AG08395 (cell line): ENCODE data around the gene CWC27.
"Not testable (repeated sequence)": the region's sequence is repeated elsewhere in the genome, so short reads cannot be mapped to it uniquely, and the experiment has no call there.

ENCODE experiments used
- DNase-seq: peaks from one replicate; pipeline ENCODE4 v3.0.0; 2012; ENCODE audit warnings: mixed read lengths, low spot score

CWC27 gene

GRCh38 chr5:64925123-64925522 lies 156.4 kb downstream of the CWC27 start:
- DNase-seq = no peak

GRCh38 chr5:64929833-64930232 lies 161.1 kb downstream of the CWC27 start:
- DNase-seq = no peak

DNA sequence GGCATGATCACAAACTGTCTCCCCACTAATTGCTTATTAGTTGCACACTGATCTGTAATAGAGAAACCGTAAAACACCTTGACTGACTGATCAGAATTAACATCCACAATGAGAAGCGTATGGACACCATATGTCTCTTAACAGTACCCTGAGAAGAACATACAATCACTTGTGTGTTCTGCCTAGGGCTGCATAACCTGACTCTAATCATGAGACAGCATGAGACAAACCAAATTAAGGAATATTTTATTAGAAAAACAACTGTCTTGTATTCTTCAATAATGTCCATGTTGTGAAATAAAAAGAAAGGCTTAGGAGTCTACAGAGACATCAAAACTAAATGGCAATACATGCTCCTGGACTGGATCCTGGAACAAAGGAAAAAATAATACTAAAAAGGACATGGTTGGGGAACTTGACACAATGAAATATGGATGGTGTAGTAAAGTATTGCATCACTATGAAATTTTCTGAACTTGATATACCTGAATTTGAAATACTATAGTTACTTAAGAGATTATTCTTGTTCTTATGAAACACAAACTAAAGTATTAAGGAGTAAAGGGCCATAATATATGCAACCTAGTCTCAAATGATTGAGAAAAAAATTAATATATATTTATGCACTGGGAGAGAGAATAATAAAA lies 162.1 kb downstream of the CWC27 start:
- no peak for DNase-seq

DNA sequence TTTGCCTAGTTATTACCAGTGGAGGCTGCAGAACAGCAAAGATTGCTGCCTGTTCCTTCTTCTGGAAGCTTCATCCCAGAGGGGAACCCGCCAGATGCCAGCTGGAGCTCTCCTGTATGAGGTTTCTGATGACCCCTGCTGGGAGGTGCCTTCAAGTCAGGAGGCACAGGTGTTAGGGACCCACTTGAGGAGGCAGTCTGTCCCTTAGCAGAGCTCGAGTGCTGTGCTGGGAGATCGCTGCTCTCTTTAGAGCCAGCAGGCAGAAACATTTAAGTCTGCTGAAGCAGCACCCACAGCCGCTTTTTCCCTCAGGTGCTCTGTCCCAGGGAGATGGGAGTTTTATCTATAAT lies 170.7 kb downstream of the CWC27 start:
- DNase-seq = not testable (repeated sequence)

- DNase-seq = no peak
Observed at GRCh38 chr5:64939772-64940510, 171.2 kb downstream of the CWC27 start.

DNA sequence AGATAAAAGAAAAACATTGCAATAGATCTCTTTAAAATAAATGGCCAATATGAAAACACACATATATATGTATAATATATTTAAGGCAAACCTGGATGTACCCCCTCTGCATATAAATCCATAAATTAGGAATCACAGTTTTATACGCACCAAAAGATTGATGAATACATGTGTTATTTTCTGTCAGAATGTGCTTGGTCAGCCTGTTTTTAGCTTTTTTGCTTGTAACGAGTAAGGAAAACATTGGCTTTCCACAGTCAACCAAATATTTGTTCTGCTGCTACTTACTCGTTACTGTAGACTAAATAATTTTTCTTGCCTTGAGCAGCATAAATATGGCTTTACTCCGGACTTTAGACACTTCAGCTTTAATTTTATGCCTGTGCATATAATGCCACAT lies 173.7 kb downstream of the CWC27 start:
- DNase-seq = no peak

- no peak for DNase-seq
Observed at GRCh38 chr5:64944868-64945267, 176.1 kb downstream of the CWC27 start.

GRCh38 chr5:64947031-64947430 lies 178.3 kb downstream of the CWC27 start:
- DNase-seq = no peak

- no peak for DNase-seq
Observed at GRCh38 chr5:64947801-64948200, 179.1 kb downstream of the CWC27 start.

DNA sequence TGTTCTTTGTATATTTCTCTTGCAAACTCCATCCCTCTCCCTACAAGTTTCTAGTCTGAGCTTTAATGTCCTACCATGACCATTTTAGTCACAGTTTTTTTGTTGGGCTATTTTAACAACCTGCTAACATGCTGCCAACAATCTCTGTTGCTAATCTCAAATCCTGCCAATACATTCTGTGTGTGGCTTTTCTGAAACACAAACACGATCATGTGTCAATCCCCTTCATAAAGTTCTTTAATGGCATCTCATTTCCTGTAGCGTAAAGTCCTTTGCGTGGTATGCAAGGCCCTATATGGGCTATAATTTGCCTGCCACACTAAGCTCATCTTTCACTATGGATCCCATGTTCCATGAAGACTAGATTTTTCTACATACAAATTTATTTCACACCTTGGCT lies 180.6 kb downstream of the CWC27 start:
- no peak for DNase-seq

DNA sequence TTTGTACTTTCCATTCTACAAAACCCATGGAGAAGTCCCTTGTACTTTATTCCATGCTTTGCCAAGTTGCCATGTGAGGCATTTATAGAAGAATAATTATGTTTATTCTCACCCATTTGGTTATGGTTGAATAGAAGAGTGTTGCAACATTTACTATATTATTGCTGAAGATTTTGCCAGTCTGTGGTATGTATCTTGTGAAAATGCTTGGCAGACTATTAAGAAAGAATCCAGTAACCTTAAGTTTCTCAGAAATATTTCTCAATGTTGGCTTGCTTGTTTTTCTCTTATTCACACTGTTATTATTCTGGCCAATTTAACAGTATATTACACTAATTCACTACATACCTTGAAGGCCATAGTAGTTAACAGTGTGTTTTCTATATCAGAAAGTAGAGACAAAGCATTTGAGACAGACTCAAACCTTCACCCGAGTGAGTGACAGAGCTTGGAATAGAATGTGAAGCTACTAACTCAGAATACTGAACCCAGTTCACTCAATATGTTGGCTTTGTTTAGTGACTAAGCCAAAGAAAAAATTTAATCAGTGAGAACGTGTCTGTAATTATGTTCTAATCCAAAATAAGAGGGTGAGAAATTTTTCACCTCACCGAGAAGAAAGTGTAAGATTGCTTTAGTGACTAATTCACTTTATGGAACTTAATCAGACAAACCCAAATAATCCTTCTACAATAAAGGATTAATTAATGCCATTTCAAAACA lies 184.4 kb downstream of the CWC27 start:
- DNase-seq = no peak

DNA sequence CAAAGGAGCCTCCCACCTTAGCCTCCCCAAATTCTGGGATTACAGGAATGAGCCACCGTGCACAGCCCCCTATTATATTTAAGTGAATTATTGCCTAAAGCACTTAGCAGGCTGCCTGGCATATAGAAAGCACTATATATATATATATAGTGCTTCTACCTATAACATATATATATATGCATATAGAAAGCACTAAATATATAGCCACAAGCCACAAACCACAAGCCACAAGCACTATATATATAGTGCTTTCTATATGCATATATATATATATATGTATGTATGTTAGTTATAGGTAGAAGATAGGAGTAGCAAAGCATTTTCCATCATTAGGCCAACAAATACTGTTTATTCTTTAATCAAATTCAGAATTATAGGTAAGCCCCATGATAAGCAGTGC lies 185.8 kb downstream of the CWC27 start:
- DNase-seq = no peak

GRCh38 chr5:64958757-64959391 lies 190.1 kb downstream of the CWC27 start:
- DNase-seq = peak; percentile 19

DNA sequence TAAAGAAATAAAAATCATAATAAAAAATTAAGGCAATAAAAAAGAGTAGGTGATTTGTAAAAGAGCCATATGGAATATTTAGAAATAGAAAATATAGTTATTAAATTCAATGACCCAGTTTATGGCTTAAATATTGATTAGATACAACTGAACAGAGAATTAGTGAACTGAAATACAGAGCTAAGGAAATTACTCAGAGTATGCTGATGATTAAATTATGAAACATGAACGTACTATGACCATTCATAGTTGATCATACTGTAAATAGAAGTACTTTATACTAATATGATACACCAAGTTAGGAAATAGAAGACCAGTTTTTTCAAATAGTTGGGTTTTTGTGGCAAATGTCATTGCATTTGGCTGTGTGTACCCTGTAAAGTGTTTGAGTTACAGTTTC lies 194.5 kb downstream of the CWC27 start:
- no peak for DNase-seq

- no peak for DNase-seq
Observed at GRCh38 chr5:64968591-64969110, 199.9 kb downstream of the CWC27 start.

DNA sequence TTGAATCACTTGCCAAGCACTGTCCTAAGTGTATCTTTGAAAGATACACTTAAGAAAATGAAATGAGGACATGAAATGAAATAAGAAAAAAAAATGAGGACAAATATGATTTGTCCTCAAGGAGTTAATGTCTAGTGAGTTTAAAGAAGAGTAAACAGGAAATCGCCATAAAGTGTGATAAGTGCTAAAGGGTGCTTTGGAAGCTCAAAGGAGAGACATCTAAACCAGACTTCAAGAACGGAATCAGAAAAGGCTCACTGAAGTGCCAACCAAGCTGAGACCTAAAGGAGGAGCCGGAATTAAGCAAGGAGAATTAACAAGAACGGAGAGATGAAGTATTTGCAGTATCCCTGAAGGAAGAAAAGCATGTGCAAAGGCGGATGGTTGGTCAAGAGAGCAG lies 200.8 kb downstream of the CWC27 start:
- no peak for DNase-seq

GRCh38 chr5:64971513-64971912 lies 202.8 kb downstream of the CWC27 start:
- DNase-seq = no peak

GRCh38 chr5:64971990-64972389 lies 203.3 kb downstream of the CWC27 start:
- DNase-seq = no peak

GRCh38 chr5:64972591-64972990 lies 203.9 kb downstream of the CWC27 start:
- DNase-seq = no peak

DNA sequence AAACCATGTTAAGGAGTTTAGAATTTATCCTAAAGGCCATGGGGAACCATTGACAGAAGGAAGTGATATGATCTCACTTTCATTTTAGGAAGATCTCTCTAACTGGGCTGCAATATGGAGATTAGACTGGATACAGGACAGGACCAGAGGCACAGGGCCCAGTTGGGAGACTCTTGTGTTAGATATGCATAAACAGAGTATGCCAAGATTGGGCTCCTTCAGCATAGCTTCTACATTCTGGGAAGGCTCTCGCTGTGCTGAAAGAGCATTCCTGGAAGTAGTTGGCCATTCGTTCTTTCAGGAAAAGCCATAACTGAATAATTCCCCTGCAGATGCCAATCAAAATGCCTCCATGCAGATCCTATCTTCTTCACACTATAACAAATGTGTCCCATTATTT lies 204.5 kb downstream of the CWC27 start:
- no peak for DNase-seq

DNA sequence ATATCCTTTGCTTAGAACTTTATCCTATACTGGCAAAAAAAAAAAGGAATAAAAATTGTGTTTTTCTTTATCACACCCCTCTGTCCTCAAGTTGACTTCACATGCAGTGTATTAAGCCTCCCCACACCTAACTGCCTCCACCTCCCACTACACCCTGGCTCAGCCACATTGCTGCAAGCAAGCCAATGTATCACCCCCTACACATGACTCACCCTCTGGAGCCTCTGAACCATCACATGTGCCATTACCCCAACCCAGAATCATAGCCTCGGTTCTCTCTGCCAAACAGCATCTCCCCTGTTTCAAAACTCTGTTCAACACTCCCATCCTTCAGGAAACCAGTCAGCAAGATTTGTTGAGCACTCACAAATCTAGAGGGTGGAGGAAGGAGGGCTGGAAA lies 209.0 kb downstream of the CWC27 start:
- DNase-seq = no peak

- DNase-seq = no peak
Observed at GRCh38 chr5:64978546-64978945, 209.8 kb downstream of the CWC27 start.

DNA sequence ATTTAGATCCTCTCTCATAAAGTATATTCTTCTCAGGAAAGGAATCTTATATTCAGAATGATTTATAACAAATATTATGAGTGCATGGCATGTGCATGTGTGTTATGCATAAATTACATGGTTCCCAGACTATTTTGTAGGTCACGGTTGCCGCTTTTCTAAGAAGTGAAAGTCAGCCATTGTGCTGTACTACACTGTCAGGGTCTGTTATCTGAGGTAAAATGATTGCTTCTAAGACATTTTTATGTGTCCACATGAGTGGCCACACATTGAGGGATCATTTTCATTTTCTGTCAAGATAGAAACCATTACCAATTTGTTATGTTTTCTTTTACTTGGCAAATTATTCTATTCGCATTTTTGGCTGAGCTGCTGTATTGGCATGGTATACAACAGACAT lies 210.8 kb downstream of the CWC27 start:
- no peak for DNase-seq
